Gastrocnemius medialis (tissue), 4 donors: ENCODE results near the gene PPP1R9B. TPM values are rescaled to one million over a fixed set of nuclear protein-coding genes. Genes with fewer than 3 reads are reported as not detected.

Experiments
- ATAC-seq, 2 donors: fragments of 150-250 bp; one replicate each; pipeline ENCODE4 v1.9.1; 2016
- DNase-seq, 2 donors: peaks; one replicate each; pipeline ENCODE4 v3.0.0-alpha.2; 2019
- H3K27ac ChIP-seq, 4 donors: fragments of 200-600 bp; sonication (generic); 1 replicate in 1 of 4; 2 replicates in 3 of 4; pipeline ENCODE4 v1.5.1; 2016 to 2018; ENCODE audit warnings: mild to moderate bottlenecking in 2 of 4, moderate library complexity in 1 of 4
- H3K27me3 ChIP-seq, 3 donors: fragments of 200-600 bp; sonication (generic) in 2 of 3; 1 replicate in 1 of 3; 2 replicates in 2 of 3; pipeline versions ENCODE4 v1.5.1 to v1.6.0; 2016 to 2019; ENCODE audit warnings: mild to moderate bottlenecking in 1 of 3, moderate library complexity in 1 of 3
- H3K36me3 ChIP-seq, 2 donors: fragments of 200-600 bp; sonication (generic) in 1 of 2; one replicate each; pipeline ENCODE4 v1.5.1; 2017 to 2018
- H3K4me1 ChIP-seq, 2 donors: fragments of 200-600 bp; sonication (generic) in 1 of 2; one replicate each; pipeline ENCODE4 v1.5.1; 2016 to 2017; ENCODE audit warnings: mild to moderate bottlenecking in 2 of 2
- H3K4me3 ChIP-seq, 4 donors: fragments of 200-600 bp; sonication (generic) in 3 of 4; 1 replicate in 1 of 4; 2 replicates in 3 of 4; pipeline ENCODE4 v1.5.1; 2016 to 2019; ENCODE audit warnings: mild to moderate bottlenecking in 2 of 4
- H3K9me3 ChIP-seq, 3 donors: fragments of 200-600 bp; sonication (generic) in 2 of 3; 1 replicate in 1 of 3; 2 replicates in 2 of 3; pipeline ENCODE4 v1.5.1; 2016 to 2019
- CTCF ChIP-seq, 5 experiments: fragments of 450-650 bp in 3 of 5; fragments of 200-600 bp in 2 of 5; sonication (generic) in 2 of 5; IDR thresholded peaks in 4 of 5; conservative IDR thresholded peaks in 1 of 5; 1 replicate in 4 of 5; 2 replicates in 1 of 5; pipeline ENCODE4 v1.5.1; 2016 to 2019; ENCODE audit warnings: antibody characterized with exemption in 5 of 5, mild to moderate bottlenecking in 3 of 5, moderate library complexity in 3 of 5
- POLR2A ChIP-seq, 2 donors: fragments of 450-650 bp; IDR thresholded peaks; one replicate each; pipeline ENCODE4 v1.6.1; 2017; ENCODE audit warnings: antibody characterized with exemption in 2 of 2, mild to moderate bottlenecking in 2 of 2, moderate library complexity in 2 of 2
- in situ Hi-C, 4 donors: fragments of 200-750 bp; cut with MboI; loops; one replicate each; pipeline versions ENCODE4 v1.15.0 to v1.8.0; 2017; ENCODE audit warnings: low sequenced_read_pairs in 4 of 4
- intact Hi-C: fragments of 100-400 bp; cut with DNase I; formaldehyde crosslinking; loops from one replicate; pipeline ENCODE4 v1.15.1; 2023; ENCODE audit warnings: low total_unique reads
- total RNA-seq, 4 donors: library from RNA; depleted of rRNA; stranded (reverse); fragments of >200 nt; gene quantifications; one replicate each; pipeline versions ENCODE4 v1.1.0 to v1.2.3, GENCODE V29; 2016

Gene PPP1R9B
- total RNA-seq, 4 donors from 2014 or later = 4.7 to 18.8 (median 11.0) TPM

GRCh38 chr17:50112694-50113093 is 37.8 kb downstream of the PPP1R9B start:
- ATAC-seq = peak in 1 of 2 donors; percentile 19
- peaks cover 0 to 26% of the 10 kb centered on the region in 2 donors for H3K36me3 ChIP-seq
- peak overlapping the region; percentile 98 to 100 (median 98) for H3K27ac ChIP-seq
- intact Hi-C loops = loop anchor here (2.0 to 5.0 kb wide), 2 partner anchors 20 to 35 kb away; no protein-coding TSS in a partner anchor
- H3K27me3 ChIP-seq = no peaks in the 10 kb centered on the region
- DNase-seq = peak in 1 of 2 donors; percentile 59
- in situ Hi-C loops = no loop called here
- no peak overlapping the region for H3K4me3 ChIP-seq
- H3K4me1 ChIP-seq = peaks cover 30 to 50% of the 10 kb centered on the region in 2 donors
- TF ChIP-seq POLR2A (IDR thresholded peaks at IDR 0.05) (no peak), CTCF (IDR thresholded peaks at IDR 0.05 in 4 of 5, conservative IDR thresholded peaks at IDR 0.05 in 1 of 5) (peak; percentile 33 to 53 (median 36))
- no peaks in the 10 kb centered on the region for H3K9me3 ChIP-seq

- DNase-seq = peak; percentile 78 to 89
- in situ Hi-C loops (no loop called here), intact Hi-C loops (loop anchor here (2.0 to 5.0 kb wide), 2 partner anchors 21 to 35 kb away; no protein-coding TSS in a partner anchor)
- TF ChIP-seq POLR2A (IDR thresholded peaks at IDR 0.05) (peak; percentile 15 to 59), CTCF (IDR thresholded peaks at IDR 0.05 in 4 of 5, conservative IDR thresholded peaks at IDR 0.05 in 1 of 5) (no peak)
- no peaks in the 10 kb centered on the region for H3K27me3 ChIP-seq
- no peaks in the 10 kb centered on the region for H3K9me3 ChIP-seq
- peaks cover 0 to 28% of the 10 kb centered on the region in 2 donors for H3K36me3 ChIP-seq
- peak overlapping the region; percentile 98 to 100 (median 98) for H3K27ac ChIP-seq
- H3K4me1 ChIP-seq = peaks cover 30 to 45% of the 10 kb centered on the region in 2 donors
- peak overlapping the region in 2 of 4 donors; percentile 22 to 32 for H3K4me3 ChIP-seq
- peak; percentile 81 to 86 for ATAC-seq
Observed at GRCh38 chr17:50111673-50112655, 38.5 kb downstream of the PPP1R9B start.

GRCh38 chr17:50110591-50111349 is 39.7 kb downstream of the PPP1R9B start:
- peak; percentile 80 for TF ChIP-seq POLR2A (IDR thresholded peaks at IDR 0.05)
- TF ChIP-seq CTCF (IDR thresholded peaks at IDR 0.05 in 4 of 5, conservative IDR thresholded peaks at IDR 0.05 in 1 of 5) = no peak
- Histone ChIP-seq H3K27ac (peak overlapping the region; percentile 98 to 100 (median 98)), H3K36me3 (peaks cover 0 to 36% of the 10 kb centered on the region in 2 donors), H3K4me1 (peaks cover 30 to 42% of the 10 kb centered on the region in 2 donors), H3K9me3 (no peaks in the 10 kb centered on the region), H3K27me3 (no peaks in the 10 kb centered on the region), H3K4me3 (peak overlapping the region in 1 of 4 donors; percentile 22)
- in situ Hi-C loops = no loop called here
- intact Hi-C loops = loop anchor here (5.0 kb wide), 1 partner anchor 37 kb away; no protein-coding TSS in a partner anchor
- ATAC-seq (peak; percentile 62 to 63), DNase-seq (peak; percentile 90 to 95)

GRCh38 chr17:50109785-50110184 is 40.7 kb downstream of the PPP1R9B start:
- peaks cover 30 to 39% of the 10 kb centered on the region in 2 donors for H3K4me1 ChIP-seq
- ATAC-seq (no peak), DNase-seq (no peak)
- no peaks in the 10 kb centered on the region for H3K27me3 ChIP-seq
- no peaks in the 10 kb centered on the region for H3K9me3 ChIP-seq
- peak overlapping the region; percentile 98 to 100 (median 98) for H3K27ac ChIP-seq
- H3K36me3 ChIP-seq = peaks cover 0 to 36% of the 10 kb centered on the region in 2 donors
- no peak overlapping the region for H3K4me3 ChIP-seq
- TF ChIP-seq POLR2A (IDR thresholded peaks at IDR 0.05) (no peak), CTCF (IDR thresholded peaks at IDR 0.05 in 4 of 5, conservative IDR thresholded peaks at IDR 0.05 in 1 of 5) (no peak)
- in situ Hi-C loops = no loop called here
- intact Hi-C loops = loop anchor here (5.0 kb wide), 1 partner anchor 38 kb away; no protein-coding TSS in a partner anchor
